ENCODE measurements around the gene XXYLT1.

The XXYLT1 gene

DNA sequence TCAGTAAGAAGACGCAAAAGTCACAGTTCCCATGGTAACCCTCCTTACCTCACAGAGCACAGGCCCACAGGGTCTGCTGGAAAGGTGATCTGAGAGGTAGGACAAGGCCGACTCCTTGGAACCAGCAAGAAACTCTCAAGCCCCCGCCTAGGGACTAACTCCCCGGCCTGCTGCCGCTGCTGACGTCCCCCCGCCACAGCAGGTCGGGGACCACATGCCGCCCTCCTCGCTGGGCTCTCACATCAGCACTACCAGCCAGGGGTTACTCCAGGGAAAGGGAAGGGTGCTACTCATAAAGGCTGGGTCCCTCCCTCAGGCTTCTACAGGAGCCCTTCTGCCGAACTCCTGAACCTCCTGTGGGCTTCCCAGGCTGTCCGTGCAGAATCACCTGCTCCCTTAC is 94.2 kb downstream of the XXYLT1 start:
- peaks cover 3 to 28% of the 10 kb centered on the region in 2 donors for H3K4me1 ChIP-seq (ENCODE audit: control insufficient read depth in 1 of 2, insufficient read depth in 2 of 2, low read length in 2 of 2)
- H3K27me3 ChIP-seq (ENCODE audit: low read depth, low read length): no peaks in the 10 kb centered on the region
- H3K9me3 ChIP-seq (ENCODE audit: control insufficient read depth in 1 of 2, low read length in 2 of 2): no peaks in the 10 kb centered on the region
- no peak overlapping the region for H3K4me3 ChIP-seq (ENCODE audit: low read depth in 1 of 2, low read length in 2 of 2)
- H3K36me3 ChIP-seq (ENCODE audit: control insufficient read depth in 1 of 2, insufficient read depth in 2 of 2, low read length in 2 of 2): no peaks in the 10 kb centered on the region
- H3K27ac ChIP-seq (ENCODE audit: low read length): no peak overlapping the region

DNA sequence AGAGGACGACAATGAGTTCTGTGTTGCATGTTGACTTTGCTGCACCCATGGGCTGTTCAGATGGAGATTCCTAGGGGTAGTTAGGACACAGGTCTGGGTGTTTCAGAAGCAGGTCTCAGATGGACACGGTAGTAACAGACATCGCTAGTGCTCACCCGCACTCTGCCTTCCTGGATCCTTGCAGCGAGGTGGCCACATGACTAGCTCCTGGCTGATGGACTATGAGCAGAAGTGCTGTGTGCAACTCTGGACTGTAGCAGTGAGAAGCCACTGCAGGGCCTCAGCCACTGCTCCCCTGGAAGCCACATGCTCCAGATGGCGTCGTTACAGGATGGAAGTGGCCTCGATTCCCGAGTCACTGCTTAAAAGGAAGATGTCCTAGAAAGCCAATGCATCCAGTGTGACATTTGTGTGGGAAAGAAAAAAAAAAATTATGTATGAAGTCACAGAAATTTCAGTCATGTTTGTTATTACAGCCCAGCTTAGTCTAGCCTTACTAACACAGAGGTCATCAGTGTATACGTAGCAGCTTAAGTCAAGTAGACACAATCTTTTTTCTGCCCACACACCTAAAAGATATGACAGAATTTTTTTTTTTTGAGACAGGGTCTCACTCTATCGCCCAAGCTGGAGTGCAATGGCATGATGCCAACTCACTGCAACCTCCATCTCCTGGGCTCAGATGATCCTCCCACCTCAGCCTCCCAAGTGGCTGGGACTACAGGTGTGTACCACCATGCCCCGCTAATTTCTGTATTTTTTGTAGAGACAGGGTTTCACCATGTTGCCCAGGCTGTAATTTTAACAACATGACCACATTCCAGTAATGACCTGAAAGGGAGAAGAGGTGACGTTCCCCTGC is 95.3 kb downstream of the XXYLT1 start:
- H3K4me1 ChIP-seq (ENCODE audit: control insufficient read depth in 1 of 2, insufficient read depth in 2 of 2, low read length in 2 of 2): peaks cover 5 to 36% of the 10 kb centered on the region in 2 donors
- H3K9me3 ChIP-seq (ENCODE audit: control insufficient read depth in 1 of 2, low read length in 2 of 2): no peaks in the 10 kb centered on the region
- no peaks in the 10 kb centered on the region for H3K27me3 ChIP-seq (ENCODE audit: low read depth, low read length)

DNA sequence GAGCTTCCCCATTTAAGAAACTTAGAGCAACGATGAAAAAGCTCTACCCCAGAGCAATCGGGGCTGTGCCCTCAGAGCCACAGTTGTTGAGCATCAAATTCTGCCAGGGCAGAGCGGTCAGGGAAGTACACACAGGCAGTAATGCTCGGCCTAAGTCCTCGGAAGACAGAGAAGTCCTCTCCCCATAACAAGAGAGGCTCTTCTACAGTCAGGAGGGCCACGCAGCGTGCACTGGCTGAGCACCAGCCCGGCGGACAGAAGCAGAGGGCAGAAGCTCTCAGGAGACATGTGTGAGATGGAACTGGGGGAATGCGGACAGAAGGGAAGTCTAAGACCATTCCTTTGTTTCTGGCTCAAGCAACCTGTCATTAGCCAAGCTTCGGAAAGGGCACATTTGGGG is 95.9 kb downstream of the XXYLT1 start:
- Histone ChIP-seq H3K9me3 (ENCODE audit: control insufficient read depth in 1 of 2, low read length in 2 of 2) (no peaks in the 10 kb centered on the region), H3K4me1 (ENCODE audit: control insufficient read depth in 1 of 2, insufficient read depth in 2 of 2, low read length in 2 of 2) (peaks cover 5 to 34% of the 10 kb centered on the region in 2 donors), H3K27ac (ENCODE audit: low read length) (no peak overlapping the region), H3K36me3 (ENCODE audit: control insufficient read depth in 1 of 2, insufficient read depth in 2 of 2, low read length in 2 of 2) (no peaks in the 10 kb centered on the region), H3K27me3 (ENCODE audit: low read depth, low read length) (no peaks in the 10 kb centered on the region), H3K4me3 (ENCODE audit: low read depth in 1 of 2, low read length in 2 of 2) (no peak overlapping the region)

More for the DNA sequence above, 95.3 kb downstream of the XXYLT1 start:
- Histone ChIP-seq H3K36me3 (ENCODE audit: control insufficient read depth in 1 of 2, insufficient read depth in 2 of 2, low read length in 2 of 2) (no peaks in the 10 kb centered on the region), H3K4me3 (ENCODE audit: low read depth in 1 of 2, low read length in 2 of 2) (no peak overlapping the region), H3K27ac (ENCODE audit: low read length) (no peak overlapping the region)

DNA sequence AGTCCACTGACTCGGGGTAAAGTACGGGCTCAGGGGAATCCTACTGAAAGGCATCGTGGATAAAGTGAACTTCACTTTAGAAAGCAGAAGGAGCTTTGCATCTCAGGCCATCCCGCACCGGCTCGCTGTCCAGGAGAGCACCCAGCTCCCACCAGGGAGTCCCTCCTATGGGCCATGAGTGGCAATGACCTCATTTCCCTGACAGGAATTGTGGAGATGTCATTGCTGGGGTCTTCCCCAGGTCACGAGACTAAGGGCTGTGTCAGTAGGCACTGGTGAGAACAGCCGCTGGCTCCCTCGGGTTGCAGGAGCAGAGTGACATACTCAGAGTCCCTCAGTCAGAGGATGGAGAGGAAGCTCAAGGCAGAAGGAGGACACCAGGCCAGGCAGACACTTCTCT is 97.3 kb downstream of the XXYLT1 start:
- Histone ChIP-seq H3K27ac (ENCODE audit: low read length) (no peak overlapping the region), H3K9me3 (ENCODE audit: control insufficient read depth in 1 of 2, low read length in 2 of 2) (no peaks in the 10 kb centered on the region), H3K27me3 (ENCODE audit: low read depth, low read length) (no peaks in the 10 kb centered on the region), H3K4me3 (ENCODE audit: low read depth in 1 of 2, low read length in 2 of 2) (no peak overlapping the region), H3K36me3 (ENCODE audit: control insufficient read depth in 1 of 2, insufficient read depth in 2 of 2, low read length in 2 of 2) (no peaks in the 10 kb centered on the region), H3K4me1 (ENCODE audit: control insufficient read depth in 1 of 2, insufficient read depth in 2 of 2, low read length in 2 of 2) (peaks cover 5 to 23% of the 10 kb centered on the region in 2 donors)

DNA sequence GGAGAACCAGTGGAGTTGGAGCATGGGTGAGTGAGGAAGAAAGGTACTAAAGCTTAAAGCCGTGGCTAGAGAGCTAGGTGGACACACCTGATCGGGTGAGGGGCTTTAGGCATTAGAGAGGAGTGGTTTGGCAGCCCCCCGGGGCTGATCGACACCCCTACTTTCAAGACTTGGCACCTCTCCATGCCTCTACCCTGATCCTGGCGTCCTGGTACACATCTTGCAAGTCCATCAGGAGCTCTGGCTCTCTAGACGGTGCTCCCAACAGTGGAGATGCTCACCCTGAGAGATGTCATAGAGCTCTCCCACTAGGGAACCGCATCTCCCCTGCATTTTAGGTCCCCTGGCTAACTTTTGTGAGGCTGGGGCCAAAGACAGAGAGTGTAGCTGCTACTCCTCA is 98.1 kb downstream of the XXYLT1 start:
- Histone ChIP-seq H3K4me1 (ENCODE audit: control insufficient read depth in 1 of 2, insufficient read depth in 2 of 2, low read length in 2 of 2) (peaks cover 5 to 20% of the 10 kb centered on the region in 2 donors), H3K9me3 (ENCODE audit: control insufficient read depth in 1 of 2, low read length in 2 of 2) (no peaks in the 10 kb centered on the region), H3K27me3 (ENCODE audit: low read depth, low read length) (no peaks in the 10 kb centered on the region), H3K4me3 (ENCODE audit: low read depth in 1 of 2, low read length in 2 of 2) (no peak overlapping the region), H3K36me3 (ENCODE audit: control insufficient read depth in 1 of 2, insufficient read depth in 2 of 2, low read length in 2 of 2) (no peaks in the 10 kb centered on the region), H3K27ac (ENCODE audit: low read length) (no peak overlapping the region)

DNA sequence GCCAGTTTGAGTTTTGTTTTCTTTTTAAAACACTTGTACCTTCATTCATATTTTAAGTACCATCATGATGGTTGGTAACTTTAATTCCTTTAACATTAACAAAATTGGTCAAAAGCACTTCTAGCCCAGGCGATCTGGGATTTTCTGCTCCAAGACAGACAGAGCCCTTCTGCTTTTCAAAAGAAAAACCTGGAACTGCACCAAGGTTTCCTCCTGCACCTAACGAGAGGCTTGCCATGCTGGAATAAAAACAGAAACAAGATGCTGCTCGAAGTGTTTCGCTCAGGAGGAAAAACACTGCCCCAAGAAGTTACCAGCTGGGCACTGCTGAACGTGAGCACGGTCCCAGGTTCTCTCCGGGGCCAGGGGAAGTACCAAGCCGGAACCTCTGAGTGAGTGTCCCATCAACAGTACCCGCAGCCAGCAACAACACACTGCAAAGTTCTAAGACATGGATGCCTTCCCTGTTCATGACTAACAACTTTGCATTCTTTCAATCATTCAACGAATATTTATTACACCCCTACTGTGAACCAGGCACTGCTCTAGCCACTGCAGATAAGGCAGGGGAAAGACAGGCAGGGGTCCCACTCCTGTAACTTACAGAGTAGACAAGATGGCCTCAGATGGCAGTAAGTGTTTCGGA is 98.8 kb downstream of the XXYLT1 start:
- no peak overlapping the region for H3K27ac ChIP-seq (ENCODE audit: low read length)

DNA sequence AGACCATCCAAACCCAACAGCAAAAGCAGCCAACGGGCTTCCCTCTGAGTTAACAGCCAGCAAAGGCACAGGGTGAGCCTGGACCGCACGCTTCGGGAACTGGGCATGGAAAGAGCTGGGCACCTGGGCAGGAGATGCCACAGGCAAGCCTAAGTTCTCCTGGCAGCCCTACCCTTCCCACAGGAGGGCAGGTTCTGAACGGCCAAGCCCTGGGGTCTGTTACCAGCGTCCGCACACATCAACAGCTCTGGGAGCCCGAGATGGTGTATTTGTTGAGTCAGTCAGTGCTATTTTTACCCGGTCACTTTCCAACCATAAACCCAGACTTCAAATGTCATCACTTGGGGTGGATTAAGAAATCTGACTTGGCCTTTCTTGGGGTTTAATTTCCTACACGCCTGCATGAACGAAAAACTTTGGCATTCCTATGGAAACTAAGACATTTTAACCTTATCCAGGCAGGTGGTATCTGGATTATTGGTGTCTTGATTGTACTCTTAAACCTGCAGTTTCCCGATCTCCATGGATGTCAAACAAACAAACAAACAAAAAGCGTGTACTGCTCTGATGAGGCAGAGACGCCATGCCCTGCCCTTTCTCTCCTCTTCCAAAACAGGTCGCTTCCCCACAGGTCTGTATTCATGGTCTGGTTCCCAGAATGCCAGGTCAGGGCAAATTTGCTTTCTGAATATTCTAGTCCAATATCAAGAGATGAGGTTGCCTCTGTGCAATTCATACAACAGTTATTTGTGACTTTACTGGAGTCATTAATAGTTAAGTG is 99.7 kb downstream of the XXYLT1 start:
- Histone ChIP-seq H3K27me3 (ENCODE audit: low read depth, low read length) (no peaks in the 10 kb centered on the region), H3K4me3 (ENCODE audit: low read depth in 1 of 2, low read length in 2 of 2) (no peak overlapping the region), H3K4me1 (ENCODE audit: control insufficient read depth in 1 of 2, insufficient read depth in 2 of 2, low read length in 2 of 2) (peaks cover 5 to 20% of the 10 kb centered on the region in 2 donors), H3K27ac (ENCODE audit: low read length) (no peak overlapping the region), H3K9me3 (ENCODE audit: control insufficient read depth in 1 of 2, low read length in 2 of 2) (no peaks in the 10 kb centered on the region), H3K36me3 (ENCODE audit: control insufficient read depth in 1 of 2, insufficient read depth in 2 of 2, low read length in 2 of 2) (no peaks in the 10 kb centered on the region)

More for the DNA sequence above, 98.8 kb downstream of the XXYLT1 start:
- peaks cover 5 to 20% of the 10 kb centered on the region in 2 donors for H3K4me1 ChIP-seq (ENCODE audit: control insufficient read depth in 1 of 2, insufficient read depth in 2 of 2, low read length in 2 of 2)
- no peaks in the 10 kb centered on the region for H3K27me3 ChIP-seq (ENCODE audit: low read depth, low read length)
- peak overlapping the region in 1 of 2 donors; percentile 13 for H3K4me3 ChIP-seq (ENCODE audit: low read depth in 1 of 2, low read length in 2 of 2)
- no peaks in the 10 kb centered on the region for H3K9me3 ChIP-seq (ENCODE audit: control insufficient read depth in 1 of 2, low read length in 2 of 2)
- no peaks in the 10 kb centered on the region for H3K36me3 ChIP-seq (ENCODE audit: control insufficient read depth in 1 of 2, insufficient read depth in 2 of 2, low read length in 2 of 2)

DNA sequence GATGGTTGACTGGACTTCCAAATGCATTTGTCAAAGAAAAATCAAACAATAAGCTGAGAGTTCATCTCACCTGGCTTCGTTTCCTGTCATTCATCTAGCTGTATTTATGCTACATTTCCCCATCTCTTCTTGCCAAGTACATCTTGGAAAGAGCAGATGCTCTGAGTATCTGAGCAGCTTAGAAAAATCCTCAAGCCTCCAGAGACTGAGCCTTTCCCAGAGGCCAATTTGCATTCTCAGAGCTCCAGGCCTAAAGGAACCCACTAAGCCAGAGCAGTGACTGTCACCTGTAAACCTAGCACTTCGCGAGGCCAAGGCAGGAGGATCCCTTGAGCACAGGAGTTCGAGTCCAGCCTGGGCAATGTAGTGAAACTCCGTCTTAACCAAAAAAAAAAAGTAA is 100.5 kb downstream of the XXYLT1 start:
- Histone ChIP-seq H3K27ac (ENCODE audit: low read length) (no peak overlapping the region), H3K4me1 (ENCODE audit: control insufficient read depth in 1 of 2, insufficient read depth in 2 of 2, low read length in 2 of 2) (peaks cover 5 to 20% of the 10 kb centered on the region in 2 donors), H3K36me3 (ENCODE audit: control insufficient read depth in 1 of 2, insufficient read depth in 2 of 2, low read length in 2 of 2) (no peaks in the 10 kb centered on the region), H3K4me3 (ENCODE audit: low read depth in 1 of 2, low read length in 2 of 2) (no peak overlapping the region), H3K9me3 (ENCODE audit: control insufficient read depth in 1 of 2, low read length in 2 of 2) (no peaks in the 10 kb centered on the region), H3K27me3 (ENCODE audit: low read depth, low read length) (no peaks in the 10 kb centered on the region)

DNA sequence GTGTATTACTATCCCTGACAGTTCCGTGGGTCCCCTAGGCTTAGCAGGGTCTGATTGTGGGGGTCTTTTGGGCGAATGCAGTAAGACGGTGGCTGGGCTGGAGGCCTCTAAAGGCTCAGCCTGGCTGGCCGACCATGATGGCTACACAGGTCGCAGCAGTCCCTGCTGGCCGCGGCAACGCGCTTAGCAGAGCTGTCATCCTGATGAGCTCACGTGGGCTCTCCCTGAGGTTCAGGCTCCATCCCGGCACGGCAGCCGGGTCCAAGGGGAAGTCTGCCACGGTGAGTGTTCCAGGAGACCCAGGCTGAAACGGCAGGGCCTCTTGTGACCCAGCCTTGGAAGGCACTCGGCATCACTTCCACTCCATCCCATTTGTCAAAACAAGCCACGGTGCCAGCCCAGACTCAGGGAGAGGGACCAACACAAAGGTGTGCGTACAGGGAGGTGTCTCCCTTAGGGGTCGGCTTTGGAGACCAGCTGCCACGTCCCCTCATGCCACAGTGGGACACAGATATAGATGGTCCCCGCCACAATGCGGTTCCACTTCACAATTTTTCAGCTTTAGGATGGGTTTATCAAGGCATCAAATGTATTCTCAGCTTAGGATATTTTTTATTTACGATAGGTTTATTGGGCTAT is 101.8 kb downstream of the XXYLT1 start:
- Histone ChIP-seq H3K27ac (ENCODE audit: low read length) (no peak overlapping the region), H3K27me3 (ENCODE audit: low read depth, low read length) (no peaks in the 10 kb centered on the region), H3K4me3 (ENCODE audit: low read depth in 1 of 2, low read length in 2 of 2) (no peak overlapping the region), H3K9me3 (ENCODE audit: control insufficient read depth in 1 of 2, low read length in 2 of 2) (no peaks in the 10 kb centered on the region), H3K4me1 (ENCODE audit: control insufficient read depth in 1 of 2, insufficient read depth in 2 of 2, low read length in 2 of 2) (peaks cover 5 to 21% of the 10 kb centered on the region in 2 donors), H3K36me3 (ENCODE audit: control insufficient read depth in 1 of 2, insufficient read depth in 2 of 2, low read length in 2 of 2) (no peaks in the 10 kb centered on the region)

DNA sequence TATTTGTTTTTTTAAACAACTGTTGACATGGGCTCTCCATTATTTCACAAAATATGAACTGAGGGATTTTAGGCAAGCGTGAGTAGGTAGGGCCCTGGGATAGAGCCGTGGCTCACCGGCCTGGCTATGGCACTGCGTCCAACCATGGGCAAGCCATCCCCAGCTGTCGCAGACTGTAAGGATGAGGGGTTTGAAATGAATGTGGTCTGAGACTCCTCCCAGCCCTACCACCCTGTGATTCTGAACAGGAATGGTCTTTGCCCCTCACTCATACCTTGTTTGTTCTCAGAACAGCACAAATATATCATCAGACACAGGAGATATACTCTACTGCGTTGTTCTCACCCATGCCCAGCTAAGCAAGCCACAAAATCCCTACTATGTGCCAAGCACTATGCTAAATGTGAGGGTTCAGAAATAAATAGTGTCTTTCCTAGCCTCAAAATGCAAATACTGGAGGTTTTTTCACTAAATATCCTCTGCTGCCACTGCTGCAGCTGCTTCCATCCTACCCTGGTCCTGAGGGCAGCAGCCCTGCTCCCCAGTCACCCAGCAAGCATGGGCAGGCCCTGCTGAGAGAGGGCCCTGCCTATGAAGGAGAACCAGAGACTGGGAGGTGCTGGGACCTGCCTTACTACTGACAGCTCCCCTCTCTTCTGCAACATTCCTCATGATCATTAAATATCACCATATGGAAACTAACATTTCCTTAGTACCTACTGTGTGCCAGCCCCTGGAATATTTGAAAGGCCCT is 102.8 kb downstream of the XXYLT1 start:
- no peaks in the 10 kb centered on the region for H3K27me3 ChIP-seq (ENCODE audit: low read depth, low read length)
- H3K27ac ChIP-seq (ENCODE audit: low read length): no peak overlapping the region
- H3K9me3 ChIP-seq (ENCODE audit: control insufficient read depth in 1 of 2, low read length in 2 of 2): no peaks in the 10 kb centered on the region
- no peak overlapping the region for H3K4me3 ChIP-seq (ENCODE audit: low read depth in 1 of 2, low read length in 2 of 2)
- H3K4me1 ChIP-seq (ENCODE audit: control insufficient read depth in 1 of 2, insufficient read depth in 2 of 2, low read length in 2 of 2): peaks cover 5 to 27% of the 10 kb centered on the region in 2 donors
- no peaks in the 10 kb centered on the region for H3K36me3 ChIP-seq (ENCODE audit: control insufficient read depth in 1 of 2, insufficient read depth in 2 of 2, low read length in 2 of 2)

All from muscle layer of duodenum (tissue), 2 donors.